CD4-positive, alpha-beta T cell treated with Interleukin-12 subunit alpha and Interleukin-12 subunit beta, for 1 hour (primary cell): ENCODE data around the gene MAP2K5.

ENCODE experiments used
- DNase-seq: peaks from one replicate; pipeline ENCODE4 v3.0.0-alpha.2; 2020

Gene MAP2K5

GRCh38 chr15:67542420-67543347 is at the start of gene MAP2K5:
MAP2K5 (plus strand) TSS chr15:67542703; CDS start chr15:67543336, 633 bp downstream.
- peak; percentile 85 for DNase-seq

GRCh38 chr15:67495585-67495984 is 46.9 kb upstream of the MAP2K5 start:
- DNase-seq: no peak

DNA sequence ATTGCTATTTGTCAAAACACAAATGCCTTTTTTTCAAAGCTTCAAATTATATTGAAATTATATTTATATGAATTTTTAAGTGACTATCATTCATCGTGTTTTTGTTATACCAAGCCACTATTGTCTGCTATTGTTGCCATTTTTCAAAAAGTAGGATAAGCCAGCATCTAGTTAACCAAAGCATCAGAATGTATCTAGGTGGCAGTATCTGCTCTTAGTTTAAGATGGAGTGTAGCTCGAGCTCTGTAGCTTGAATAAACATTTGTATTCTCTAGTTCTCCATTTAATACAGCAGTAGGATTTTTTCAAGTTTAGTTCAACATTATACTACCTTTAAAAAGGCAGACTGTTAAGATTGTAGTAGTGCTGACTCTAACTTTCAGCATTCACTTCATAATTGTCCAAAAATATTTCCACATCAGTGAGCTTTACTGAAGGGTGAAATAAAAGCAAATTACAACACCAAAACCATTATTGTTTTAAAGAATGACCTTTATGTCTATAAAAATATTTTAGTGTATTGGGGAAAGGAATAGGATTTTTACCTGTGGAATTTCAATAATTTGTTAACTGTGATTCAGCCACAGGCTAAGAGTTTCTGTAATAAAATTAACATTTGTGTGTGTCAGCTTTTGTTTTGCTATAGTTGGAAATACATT is 41.2 kb upstream of the MAP2K5 start:
- DNase-seq: peak; percentile 20

GRCh38 chr15:67501836-67502461 is 40.6 kb upstream of the MAP2K5 start:
- DNase-seq: no peak

- no peak for DNase-seq
Observed at GRCh38 chr15:67504056-67504455, 38.4 kb upstream of the MAP2K5 start.

DNA sequence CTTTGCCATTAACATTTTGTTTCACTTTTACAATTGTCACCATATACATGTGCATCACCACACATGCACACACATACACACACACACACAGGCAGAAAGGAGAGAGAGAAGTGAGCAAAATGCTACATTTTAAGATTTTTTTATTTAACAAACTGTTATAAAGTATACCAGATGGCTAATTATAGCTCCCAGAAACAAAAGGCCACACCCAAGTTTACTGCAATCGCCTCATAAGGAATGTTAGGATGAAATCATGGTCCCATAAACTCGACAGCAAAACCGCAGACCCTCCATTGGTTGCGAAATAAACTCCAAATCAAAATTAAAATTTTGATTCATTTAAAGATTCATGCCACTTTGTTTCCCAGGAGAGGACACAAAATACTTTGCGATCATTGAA is 37.7 kb upstream of the MAP2K5 start:
- no peak for DNase-seq

- no peak for DNase-seq
Observed at GRCh38 chr15:67505675-67506572, 36.6 kb upstream of the MAP2K5 start.

DNA sequence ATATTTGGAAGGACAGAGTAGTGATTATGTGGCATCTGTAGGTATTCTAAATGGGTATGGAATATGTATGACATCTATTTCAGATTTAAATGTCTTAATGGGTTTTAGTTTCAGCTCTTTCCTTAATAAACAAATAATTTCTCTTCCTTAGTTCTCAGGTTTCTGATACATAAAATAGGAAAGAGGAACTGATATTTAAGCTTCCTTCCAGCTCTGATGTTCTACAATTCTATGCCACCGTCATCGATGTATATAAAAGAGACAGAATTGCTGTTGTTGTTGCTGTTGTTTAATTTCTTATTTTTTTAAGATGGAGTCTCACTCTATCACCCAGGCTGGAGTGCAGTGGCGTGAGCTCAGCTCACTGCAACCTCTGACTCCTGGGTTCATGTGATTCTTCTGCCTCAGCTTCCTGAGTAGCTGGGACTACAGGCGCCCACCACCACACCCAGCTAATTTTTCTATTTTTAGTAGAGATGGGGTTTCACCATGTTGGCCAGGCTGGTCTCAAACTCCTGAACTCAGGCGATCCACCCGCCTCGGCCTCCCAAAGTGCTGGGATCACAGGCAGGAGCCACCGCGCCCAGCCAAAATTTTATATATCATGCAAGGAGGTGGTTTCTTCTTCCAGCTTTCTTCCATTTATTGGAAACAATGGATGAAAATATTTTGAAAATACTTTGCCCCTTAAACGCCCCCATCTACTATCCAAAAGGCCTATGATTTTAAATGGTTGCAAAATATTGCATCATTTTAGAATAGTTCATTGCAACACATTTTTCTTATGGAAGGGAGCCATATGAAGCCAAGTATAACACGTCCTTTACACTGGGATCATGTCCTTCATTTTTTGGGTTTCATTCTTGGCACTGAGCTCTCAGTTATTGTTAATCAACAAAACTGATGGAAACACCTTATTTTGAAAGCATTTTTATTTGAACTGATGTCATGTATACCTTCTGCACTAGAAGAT is 35.4 kb upstream of the MAP2K5 start:
- DNase-seq: no peak

DNA sequence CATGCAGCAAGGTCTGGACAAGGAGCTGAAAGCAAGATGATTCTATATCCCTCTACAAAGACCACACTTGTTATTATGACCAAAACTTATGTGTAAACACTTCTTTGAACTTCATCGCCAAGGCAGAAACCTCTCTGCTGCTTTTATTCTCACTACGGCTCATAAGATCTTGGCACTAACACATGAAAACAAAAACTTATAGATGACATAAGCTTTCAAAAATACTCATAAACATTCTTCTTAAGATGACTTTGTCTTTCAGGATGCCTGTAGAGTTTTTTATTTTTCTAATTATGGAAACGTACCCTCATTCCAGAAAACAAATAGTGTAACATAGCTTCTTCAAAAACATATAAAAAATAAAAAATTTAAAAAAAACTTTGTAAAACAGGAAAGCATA is 34.1 kb upstream of the MAP2K5 start:
- DNase-seq: no peak

- no peak for DNase-seq
Observed at GRCh38 chr15:67509918-67510317, 32.6 kb upstream of the MAP2K5 start.

GRCh38 chr15:67510597-67511190 is 31.8 kb upstream of the MAP2K5 start:
- DNase-seq: no peak

DNA sequence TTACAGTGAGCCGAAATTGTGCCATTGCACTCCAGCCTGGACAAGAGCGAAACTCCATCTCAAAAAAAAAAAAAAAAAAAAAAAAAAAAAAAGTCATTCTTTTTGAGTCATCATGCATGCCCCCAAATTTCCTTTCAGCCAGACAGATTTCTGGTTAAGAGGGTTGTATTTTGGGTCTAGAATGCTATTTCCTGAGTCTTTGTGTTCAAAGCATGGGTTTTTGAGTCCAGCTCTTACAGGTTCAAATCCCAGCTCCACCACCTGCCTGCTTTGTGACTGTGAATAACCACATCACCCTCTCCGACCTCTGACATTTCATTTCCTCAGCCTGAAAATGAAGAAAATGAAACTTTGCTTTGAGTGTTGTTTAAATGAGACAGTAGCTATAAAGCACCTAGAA is 30.9 kb upstream of the MAP2K5 start:
- DNase-seq: no peak

DNA sequence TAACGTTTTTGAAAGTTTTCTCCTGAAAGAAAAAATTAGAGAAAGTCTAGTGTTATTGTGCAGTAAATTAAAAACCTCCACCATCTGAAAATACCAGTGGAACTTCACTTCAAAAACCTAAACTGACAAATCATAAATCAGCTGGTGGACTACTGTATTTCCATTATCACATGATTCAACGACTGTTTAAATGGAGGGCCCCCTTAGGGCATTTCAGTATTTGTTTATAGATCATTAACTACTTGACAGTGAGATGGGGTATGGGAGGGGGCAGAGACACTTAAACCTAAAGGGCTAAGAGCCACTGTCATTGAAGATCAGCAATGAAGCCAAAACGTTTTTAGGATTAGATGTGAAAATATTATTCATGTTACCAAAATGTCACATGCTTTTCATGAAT is 30.4 kb upstream of the MAP2K5 start:
- no peak for DNase-seq

GRCh38 chr15:67512933-67513714 is 29.4 kb upstream of the MAP2K5 start:
- no peak for DNase-seq

DNA sequence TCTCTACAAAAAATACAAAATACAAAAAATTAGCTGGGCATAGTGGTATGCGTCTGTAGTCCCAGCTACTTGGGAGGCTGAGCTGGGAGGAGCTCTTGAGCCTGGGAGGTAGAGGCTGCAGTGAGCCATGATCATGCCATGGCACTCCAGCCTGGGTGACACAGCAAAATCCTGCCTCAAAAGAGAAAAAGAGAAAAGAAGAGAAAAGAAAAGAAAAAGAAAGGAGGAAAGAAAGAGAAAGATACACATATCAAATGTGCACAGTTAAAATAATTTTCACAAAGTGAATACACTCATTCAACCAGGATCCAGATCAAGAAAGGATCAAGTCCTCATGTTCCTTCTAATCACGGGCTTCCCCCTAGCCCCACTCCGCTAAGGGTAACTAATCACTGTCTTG is 27.4 kb upstream of the MAP2K5 start:
- DNase-seq: no peak

DNA sequence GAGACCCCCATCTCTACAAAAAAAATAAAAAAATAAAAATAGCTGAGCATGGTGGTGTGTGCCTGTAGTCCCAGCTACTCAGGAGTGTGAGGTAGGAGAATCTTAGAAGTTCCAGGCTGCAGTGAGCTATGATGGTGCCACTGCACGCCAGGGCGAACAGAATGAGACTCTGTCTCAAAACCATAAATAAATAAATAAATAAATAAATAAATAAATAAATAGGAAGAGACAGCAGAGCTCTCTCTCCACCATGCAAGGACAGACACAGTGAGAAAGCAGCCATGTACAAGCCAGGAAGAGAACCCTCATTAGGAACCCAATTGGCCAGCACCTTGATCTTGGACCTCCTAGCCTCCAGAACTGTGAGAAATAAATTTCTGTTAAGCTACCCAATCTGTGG is 26.9 kb upstream of the MAP2K5 start:
- no peak for DNase-seq

DNA sequence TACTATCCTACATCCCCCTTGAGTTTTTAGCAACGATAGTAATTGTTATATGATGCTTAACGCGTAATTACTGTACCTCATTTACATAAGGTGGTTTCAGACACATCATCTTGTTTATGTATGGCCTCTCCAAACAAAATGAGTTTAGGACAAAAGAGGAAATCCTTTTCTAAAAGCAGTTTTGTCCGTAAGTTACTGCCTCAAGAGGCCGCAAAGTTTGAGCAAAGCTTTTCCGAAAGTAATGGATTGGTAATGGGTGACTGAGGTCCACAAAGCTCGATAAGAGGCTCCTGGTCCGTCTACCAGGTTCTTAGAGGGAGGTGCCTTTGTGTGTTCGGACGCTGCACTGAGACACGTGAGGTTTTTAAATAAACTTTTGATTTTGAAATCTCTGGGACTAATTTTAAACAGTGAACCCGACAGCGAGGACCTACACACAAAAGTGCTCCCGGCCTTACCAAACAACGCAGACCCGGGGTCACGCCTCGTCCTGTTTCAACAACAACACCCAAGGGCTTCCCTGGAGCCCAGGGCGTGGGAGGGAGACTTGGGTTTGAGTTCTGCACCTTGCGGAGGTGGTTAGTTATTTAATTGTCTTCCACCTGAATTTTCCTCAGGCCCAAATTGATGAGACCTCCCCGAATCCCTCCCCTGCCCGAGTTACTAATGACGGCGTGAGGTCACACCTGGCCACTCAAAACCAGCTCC is 22.0 kb upstream of the MAP2K5 start:
- no peak for DNase-seq

DNA sequence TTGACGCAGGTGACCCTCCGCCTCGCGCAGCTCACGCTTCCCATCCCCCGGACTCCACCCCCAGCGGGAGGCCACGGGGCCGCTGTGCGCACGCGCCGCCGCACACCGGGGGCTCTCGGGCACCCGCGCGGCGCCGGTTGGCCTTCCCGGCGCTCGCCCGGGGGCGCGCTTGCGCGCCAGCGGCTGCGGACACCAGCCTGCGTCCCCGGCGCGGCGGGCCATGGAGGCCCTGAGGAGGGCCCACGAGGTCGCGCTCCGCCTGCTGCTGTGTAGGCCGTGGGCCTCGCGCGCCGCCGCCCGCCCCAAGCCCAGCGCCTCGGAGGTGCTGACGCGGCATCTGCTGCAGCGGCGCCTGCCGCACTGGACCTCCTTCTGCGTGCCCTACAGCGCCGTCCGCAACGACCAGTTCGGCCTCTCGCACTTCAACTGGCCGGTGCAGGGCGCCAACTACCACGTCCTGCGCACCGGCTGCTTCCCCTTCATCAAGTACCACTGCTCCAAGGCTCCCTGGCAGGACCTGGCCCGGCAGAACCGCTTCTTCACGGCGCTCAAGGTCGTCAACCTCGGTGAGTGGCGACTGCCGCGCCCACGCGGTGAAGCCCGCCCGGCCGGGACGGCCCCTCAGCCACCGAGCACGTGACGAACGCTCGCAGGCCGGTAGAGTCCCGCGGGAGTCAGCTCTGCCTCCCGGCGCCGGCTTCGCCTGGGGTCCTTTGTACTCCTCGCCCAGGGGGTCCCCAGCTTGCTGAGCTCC is 21.3 kb upstream of the MAP2K5 start, which contains the start of gene C15orf61:
Gene C15orf61, plus strand, starts transcription at position 103 of the 754 bp plus-strand sequence. Its CDS starts 118 bp downstream, at position 221.
- peak; percentile 90 for DNase-seq
